ENCODE measurements around the gene WIZ. TPM values are rescaled to one million over a fixed set of nuclear protein-coding genes. Genes with fewer than 3 reads are reported as not detected.
A peak's percentile ranks its signal among the peaks of the same experiment; 100 is the strongest.

Gene WIZ
- polyA plus RNA-seq, 1 experiment: 5.8 TPM

DNA sequence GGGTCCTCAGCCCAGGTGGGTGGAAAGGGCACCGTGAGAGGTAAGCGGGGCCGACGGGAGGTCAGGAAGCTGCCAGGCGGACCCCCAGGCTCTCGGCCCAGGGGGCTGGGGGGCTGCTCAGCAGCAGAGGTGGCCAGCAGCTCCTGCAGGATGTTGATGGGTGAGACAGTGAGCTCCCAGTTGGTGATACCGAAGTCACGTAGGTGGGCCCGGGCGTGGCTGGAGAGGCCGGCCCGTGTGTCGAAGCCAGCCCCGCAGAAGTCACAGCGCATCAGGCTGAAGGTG, 13.0 kb downstream of the WIZ start:
- POLR2A ChIA-PET: interaction anchor here (1.8 to 1.9 kb wide), 2 partner anchors 15 to 18 kb away, joined by 5 to 7 read pairs; partner anchors contain the start of gene AKAP8L
- Histone ChIP-seq H3K27ac (ENCODE audit: low read depth, low read length) (no peak overlapping the region), H3K4me3 (ENCODE audit: low read depth, low read length) (no peak overlapping the region), H3K9me3 (ENCODE audit: control insufficient read depth, insufficient read depth, low read length) (no peaks in the 10 kb centered on the region; the same call in 1 of the 2 replicates), H3K27me3 (ENCODE audit: control insufficient read depth, insufficient read depth, low read length) (no peaks in the 10 kb centered on the region)
- TF ChIP-seq, protein P1, sequence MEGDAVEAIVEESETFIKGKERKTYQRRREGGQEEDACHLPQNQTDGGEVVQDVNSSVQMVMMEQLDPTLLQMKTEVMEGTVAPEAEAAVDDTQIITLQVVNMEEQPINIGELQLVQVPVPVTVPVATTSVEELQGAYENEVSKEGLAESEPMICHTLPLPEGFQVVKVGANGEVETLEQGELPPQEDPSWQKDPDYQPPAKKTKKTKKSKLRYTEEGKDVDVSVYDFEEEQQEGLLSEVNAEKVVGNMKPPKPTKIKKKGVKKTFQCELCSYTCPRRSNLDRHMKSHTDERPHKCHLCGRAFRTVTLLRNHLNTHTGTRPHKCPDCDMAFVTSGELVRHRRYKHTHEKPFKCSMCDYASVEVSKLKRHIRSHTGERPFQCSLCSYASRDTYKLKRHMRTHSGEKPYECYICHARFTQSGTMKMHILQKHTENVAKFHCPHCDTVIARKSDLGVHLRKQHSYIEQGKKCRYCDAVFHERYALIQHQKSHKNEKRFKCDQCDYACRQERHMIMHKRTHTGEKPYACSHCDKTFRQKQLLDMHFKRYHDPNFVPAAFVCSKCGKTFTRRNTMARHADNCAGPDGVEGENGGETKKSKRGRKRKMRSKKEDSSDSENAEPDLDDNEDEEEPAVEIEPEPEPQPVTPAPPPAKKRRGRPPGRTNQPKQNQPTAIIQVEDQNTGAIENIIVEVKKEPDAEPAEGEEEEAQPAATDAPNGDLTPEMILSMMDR (IDR thresholded peaks at IDR 0.05; ENCODE audit: low read depth, low read length): no peak
- CTCF ChIA-PET: interaction anchor here (0.5 to 1.6 kb wide), 8 partner anchors 15 to 811 kb away, joined by 3 to 11 read pairs (median 3); no protein-coding TSS in a partner anchor
- no peak for DNase-seq (ENCODE audit: low read depth, low spot score)

DNA sequence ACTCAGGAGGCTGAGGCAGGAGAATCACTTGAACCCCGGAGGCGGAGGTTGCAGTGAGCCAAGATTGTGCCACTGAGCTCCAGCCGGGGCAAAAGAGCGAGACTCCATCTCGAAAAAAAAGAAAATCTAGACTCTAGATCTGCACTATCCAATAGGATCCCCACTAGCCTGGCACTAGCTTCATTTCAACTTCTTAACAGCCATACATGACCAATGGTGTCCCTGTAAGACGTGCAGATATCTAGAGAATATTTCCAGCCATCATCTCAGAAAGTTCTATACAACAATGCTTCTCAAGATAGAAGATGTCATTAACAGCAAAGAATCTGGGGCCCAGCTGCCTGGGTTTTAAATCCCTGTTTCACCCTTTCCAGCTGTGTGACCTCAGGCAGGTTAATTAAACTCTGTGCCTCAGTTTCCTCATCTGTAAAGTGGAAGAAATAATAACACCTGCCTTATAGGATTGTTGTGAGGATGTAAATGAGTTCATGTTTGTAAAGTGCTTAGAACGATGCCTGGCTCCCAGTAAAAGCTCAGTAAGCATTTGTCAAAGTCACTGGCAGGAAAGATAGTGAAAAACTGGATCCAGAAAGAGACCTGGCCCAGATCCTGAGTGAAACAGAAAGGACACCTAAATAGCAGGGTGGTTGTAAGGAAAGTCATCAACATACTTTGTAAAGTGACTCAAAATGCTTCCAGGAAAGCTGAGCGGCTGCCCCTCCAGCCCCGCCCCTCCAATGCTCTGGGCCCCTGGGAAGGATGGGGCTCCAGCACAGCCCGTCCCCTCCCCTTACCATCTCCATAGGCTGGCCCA, 13.5 kb downstream of the WIZ start:
- no peak overlapping the region for H3K4me3 ChIP-seq (ENCODE audit: low read depth, low read length)
- H3K27ac ChIP-seq (ENCODE audit: low read depth, low read length): no peak overlapping the region
- no peaks in the 10 kb centered on the region; the same call in 1 of the 2 replicates for H3K9me3 ChIP-seq (ENCODE audit: control insufficient read depth, insufficient read depth, low read length)
- H3K27me3 ChIP-seq (ENCODE audit: control insufficient read depth, insufficient read depth, low read length): no peaks in the 10 kb centered on the region
- no peak for DNase-seq (ENCODE audit: low read depth, low spot score)
- CTCF ChIA-PET: interaction anchor here (0.5 to 1.6 kb wide), 5 partner anchors 10 to 812 kb away, joined by 3 to 6 read pairs (median 3); no protein-coding TSS in a partner anchor
- POLR2A ChIA-PET: interaction anchor here (0.5 to 1.9 kb wide), 5 partner anchors 16 to 174 kb away, joined by 3 to 8 read pairs (median 6); partner anchors contain the start of gene AKAP8L
- TF ChIP-seq, protein P1 (IDR thresholded peaks at IDR 0.05; ENCODE audit: low read depth, low read length): no peak

DNA sequence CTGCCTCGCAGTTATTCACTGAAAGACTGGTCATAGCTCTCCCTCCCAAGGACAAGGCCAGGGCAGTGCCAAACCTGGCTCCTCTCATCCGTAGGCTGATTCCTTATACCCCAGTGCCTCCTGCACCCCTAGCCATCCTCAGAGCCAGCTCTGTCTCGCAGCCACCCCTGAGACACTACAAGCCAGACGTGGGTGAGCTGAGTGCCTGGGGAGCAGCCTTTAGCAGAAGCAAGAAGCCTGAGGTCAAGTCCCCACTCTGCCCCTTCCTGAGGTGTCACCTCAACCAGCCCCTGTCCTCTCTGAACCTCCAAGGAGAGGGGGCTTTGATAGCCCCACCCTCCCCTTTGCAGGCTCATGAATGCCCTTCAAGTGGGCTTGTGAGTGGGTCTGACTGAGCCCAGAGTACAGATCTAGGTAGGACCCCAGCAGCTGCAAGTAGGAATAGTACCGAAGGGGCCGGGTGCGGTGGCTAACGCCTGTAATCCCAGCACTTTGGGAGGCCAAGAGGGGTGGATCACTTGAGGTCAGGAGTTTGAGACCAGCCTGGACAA, 16.2 kb downstream of the WIZ start:
- peak overlapping the region; percentile 64 for H3K4me3 ChIP-seq (ENCODE audit: low read depth, low read length)
- TF ChIP-seq, protein P1 (IDR thresholded peaks at IDR 0.05; ENCODE audit: low read depth, low read length): no peak
- ChIA-PET POLR2A (interaction anchor here (0.8 to 2.4 kb wide), 5 partner anchors 12 to 168 kb away, joined by 3 to 15 read pairs (median 8); partner anchors contain the start of genes AKAP8 and AKAP8L), CTCF (interaction anchor here (1.1 kb wide), 1 partner anchor 256 kb away, joined by 3 read pairs; no protein-coding TSS in a partner anchor)
- H3K9me3 ChIP-seq (ENCODE audit: control insufficient read depth, insufficient read depth, low read length): no peaks in the 10 kb centered on the region; the same call in 1 of the 2 replicates
- DNase-seq (ENCODE audit: low read depth, low spot score): no peak
- H3K27ac ChIP-seq (ENCODE audit: low read depth, low read length): peak overlapping the region; percentile 94
- no peaks in the 10 kb centered on the region for H3K27me3 ChIP-seq (ENCODE audit: control insufficient read depth, insufficient read depth, low read length)

DNA sequence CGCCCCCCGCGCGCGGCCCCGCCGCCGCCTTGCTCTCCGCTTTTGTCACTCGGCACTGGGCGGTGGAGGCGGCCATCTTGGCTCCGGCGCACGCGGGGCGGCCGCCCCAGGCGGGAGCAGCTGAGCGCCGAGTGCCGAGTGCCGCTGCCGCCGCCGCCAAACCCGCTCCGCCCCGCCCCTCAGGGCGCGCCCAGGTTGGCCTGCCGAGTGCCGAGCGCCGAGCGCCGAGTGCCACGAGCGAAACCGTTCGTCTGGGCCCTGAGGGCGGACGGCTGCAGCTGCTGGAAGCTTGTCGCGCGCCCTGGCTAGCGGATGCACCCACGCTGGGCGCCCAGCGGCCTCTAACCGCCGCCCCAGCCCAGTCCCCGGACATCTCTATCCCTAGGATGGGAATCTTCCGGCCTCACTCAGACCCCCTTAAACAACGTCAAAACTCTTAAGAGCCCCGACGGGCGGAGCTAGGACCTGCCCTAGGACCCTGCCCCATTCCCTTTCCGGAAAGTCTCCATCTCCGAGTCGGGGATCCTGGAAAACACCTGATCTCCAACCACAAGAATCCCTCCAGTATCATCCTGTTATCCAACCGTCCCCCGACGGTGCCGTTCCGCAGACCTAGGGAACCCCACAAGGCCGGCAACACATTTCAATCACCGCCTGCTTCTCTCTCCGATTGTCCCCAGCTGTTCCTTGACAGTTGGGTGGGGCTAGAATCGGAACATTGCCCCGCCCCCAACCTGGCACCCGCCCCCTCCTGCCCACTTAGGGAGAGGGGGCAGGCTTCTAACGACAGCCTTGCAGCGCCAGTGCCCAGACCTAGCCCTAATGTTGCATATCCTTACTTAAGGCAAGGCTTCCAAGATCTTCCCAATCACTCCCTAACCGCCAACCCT, 16.9 kb downstream of the WIZ start:
- no peaks in the 10 kb centered on the region for H3K27me3 ChIP-seq (ENCODE audit: control insufficient read depth, insufficient read depth, low read length)
- peak; percentile 72 for DNase-seq (ENCODE audit: low read depth, low spot score)
- ChIA-PET POLR2A (interaction anchor here (1.1 to 2.4 kb wide), 4 partner anchors 11 to 54 kb away, joined by 3 to 15 read pairs (median 8); partner anchors contain the start of genes AKAP8 and AKAP8L), CTCF (interaction anchor here (0.6 to 1.1 kb wide), 4 partner anchors 13 to 255 kb away, joined by 3 to 5 read pairs (median 3); partner anchors contain the start of gene AKAP8L)
- peak overlapping the region; percentile 64 for H3K4me3 ChIP-seq (ENCODE audit: low read depth, low read length)
- peak overlapping the region; percentile 94 for H3K27ac ChIP-seq (ENCODE audit: low read depth, low read length)
- TF ChIP-seq, protein P1 (IDR thresholded peaks at IDR 0.05; ENCODE audit: low read depth, low read length): no peak
- H3K9me3 ChIP-seq (ENCODE audit: control insufficient read depth, insufficient read depth, low read length): no peaks in the 10 kb centered on the region; the same call in 1 of the 2 replicates

All from AG04450 (cell line).